GM12873 (cell line): ENCODE measurements around the gene CXCR6.

Experiments
- TF ChIP-seq, protein P1 (sequence below): IDR thresholded peaks from 2 replicates; pipeline ENCODE4 v1.5.1; 2012; ENCODE audit warnings: low read depth, mild to moderate bottlenecking, moderate library complexity, low read length, control low read depth; ENCODE audit not compliant: insufficient read depth; ENCODE audit errors: missing control alignments

The CXCR6 gene

DNA sequence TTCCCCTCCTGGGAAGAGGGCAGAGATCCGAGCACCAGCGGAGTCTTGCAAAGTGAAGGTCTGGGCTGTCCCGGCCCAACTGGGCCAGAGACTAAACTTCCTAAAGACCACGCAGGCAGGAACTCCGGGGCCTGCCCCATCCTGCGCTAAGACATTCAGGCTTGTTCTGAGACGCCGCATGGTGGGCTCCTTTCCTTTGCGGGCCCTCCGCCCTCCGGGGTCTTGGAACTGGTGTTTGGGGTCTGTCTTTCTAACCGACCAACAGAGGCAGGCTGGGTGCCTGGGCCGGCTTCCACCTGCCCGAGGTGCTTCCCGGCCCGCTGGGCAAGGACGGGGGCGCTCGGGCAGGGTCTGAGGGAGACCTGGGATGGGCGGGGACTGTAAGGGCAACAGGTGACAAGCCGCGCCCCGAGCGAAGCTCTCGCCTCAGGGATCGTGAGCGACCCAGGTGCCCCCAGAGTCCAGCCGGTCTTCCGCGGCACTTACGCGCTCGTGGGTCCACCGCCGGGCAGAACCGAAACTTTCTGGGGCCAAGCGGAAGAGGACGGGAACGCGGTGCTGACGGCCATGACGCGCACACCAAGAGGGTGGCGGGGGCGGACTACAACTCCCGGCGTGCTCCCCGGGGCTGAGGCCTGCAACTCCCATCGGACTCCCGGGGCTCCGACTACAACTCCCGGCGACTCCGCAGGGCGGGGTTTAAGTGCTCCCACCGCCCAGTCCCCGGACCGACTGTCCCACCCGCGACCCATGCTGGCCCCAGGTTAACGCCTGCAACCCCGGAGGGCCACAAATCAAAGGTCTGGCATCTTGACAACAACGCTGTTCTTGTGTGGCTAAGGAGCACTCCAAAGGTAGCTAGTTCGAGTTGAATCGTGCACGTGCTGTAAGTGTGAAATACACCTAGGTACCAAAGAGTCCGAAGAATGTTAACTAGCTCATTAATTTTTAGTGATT is 52.2 kb downstream of the CXCR6 start, which contains the start of gene FYCO1:
Gene FYCO1 (minus strand): TSS at position 589 of the 957 bp plus-strand sequence. CDS start 10,914 bp downstream, outside the sequence.
- TF ChIP-seq, protein P1, sequence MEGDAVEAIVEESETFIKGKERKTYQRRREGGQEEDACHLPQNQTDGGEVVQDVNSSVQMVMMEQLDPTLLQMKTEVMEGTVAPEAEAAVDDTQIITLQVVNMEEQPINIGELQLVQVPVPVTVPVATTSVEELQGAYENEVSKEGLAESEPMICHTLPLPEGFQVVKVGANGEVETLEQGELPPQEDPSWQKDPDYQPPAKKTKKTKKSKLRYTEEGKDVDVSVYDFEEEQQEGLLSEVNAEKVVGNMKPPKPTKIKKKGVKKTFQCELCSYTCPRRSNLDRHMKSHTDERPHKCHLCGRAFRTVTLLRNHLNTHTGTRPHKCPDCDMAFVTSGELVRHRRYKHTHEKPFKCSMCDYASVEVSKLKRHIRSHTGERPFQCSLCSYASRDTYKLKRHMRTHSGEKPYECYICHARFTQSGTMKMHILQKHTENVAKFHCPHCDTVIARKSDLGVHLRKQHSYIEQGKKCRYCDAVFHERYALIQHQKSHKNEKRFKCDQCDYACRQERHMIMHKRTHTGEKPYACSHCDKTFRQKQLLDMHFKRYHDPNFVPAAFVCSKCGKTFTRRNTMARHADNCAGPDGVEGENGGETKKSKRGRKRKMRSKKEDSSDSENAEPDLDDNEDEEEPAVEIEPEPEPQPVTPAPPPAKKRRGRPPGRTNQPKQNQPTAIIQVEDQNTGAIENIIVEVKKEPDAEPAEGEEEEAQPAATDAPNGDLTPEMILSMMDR = no peak

DNA sequence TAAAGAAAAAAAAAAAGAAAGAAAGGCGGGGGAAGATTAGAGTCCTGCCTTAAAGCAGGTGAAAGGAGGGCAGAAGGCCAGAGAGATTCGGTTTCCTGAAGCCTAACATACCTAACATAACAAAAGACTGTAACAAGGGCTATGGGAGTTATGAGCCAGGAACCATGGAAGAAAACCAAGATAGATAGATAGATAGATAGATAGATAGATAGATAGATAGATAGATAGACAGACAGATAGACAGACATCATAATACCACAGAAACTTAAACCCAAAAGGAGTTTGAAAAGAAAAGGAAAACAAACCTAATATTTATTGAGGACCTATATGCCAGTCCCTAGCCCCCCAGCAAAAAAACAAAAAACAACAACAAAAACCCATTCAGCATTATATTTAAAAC is 54.7 kb downstream of the CXCR6 start:
- TF ChIP-seq, protein P1 = no peak
